HepG2 (cell line): ENCODE results near the gene FAM50A. TPM values are rescaled to one million over a fixed set of nuclear protein-coding genes. Genes with fewer than 3 reads are reported as not detected.

Experiments used
- ATAC-seq: fragments of 200-7000 bp; cut with Tn5 transposase; 3 replicates; pipeline ENCODE4 v1.9.1; 2020; ENCODE audit warnings: mild to moderate bottlenecking, moderate library complexity
- BruUV-seq: library from RNA; stranded (reverse); fragments of 400-500 nt; replicated peaks from 2 replicates; lab custom pipeline; 2021; lab: Mats Ljungman, UMichigan
- CTCF ChIA-PET: fragments of 300-600 bp; formaldehyde crosslinking; extraction: SDS; loops from one replicate; lab custom pipeline; 2021; ENCODE audit warnings: low total read pairs, inconsistent platforms, low intra/inter-chr PET ratio; lab: Yijun Ruan, JAX
- POLR2A ChIA-PET: fragments of 350-600 bp; sonication (Branson Sonifier 250); formaldehyde crosslinking; loops from one replicate; lab custom pipeline; 2020; ENCODE audit warnings: antibody characterized with exemption, inconsistent platforms; lab: Yijun Ruan, JAX
- DNase-seq: peaks from one replicate; pipeline ENCODE4 v3.0.0-alpha.2; 2015; ENCODE audit warnings: low spot score
- FAIRE-seq: peaks from 3 replicates; lab custom pipeline; 2011; peaks lifted over from hg19 to GRCh38; lab: Jason Lieb, UNC
- H2AFZ ChIP-seq: one replicate; pipeline ENCODE4 v1.6.1; 2011; ENCODE audit warnings: low read length, inconsistent platforms
- H3K27ac ChIP-seq: fragments of 300-600 bp; 3 replicates; pipeline ENCODE4 v1.8.0; 2011; ENCODE audit warnings: mixed run types, mild to moderate bottlenecking, mixed read lengths, low read length, inconsistent platforms; ENCODE audit not compliant: insufficient read depth; ENCODE audit errors: extremely low read length
- H3K27me3 ChIP-seq, 2 experiments: fragments of 200-600 bp in 1 of 2; 2 replicates in 1 of 2; 3 replicates in 1 of 2; pipeline versions ENCODE4 v1.6.0 to v1.8.0; 2011; ENCODE audit warnings: low read length in 2 of 2, mild to moderate bottlenecking in 2 of 2, moderate library complexity in 2 of 2, inconsistent platforms in 1 of 2; ENCODE audit not compliant: insufficient read depth in 2 of 2, control insufficient read depth in 1 of 2
- H3K36me3 ChIP-seq, 2 experiments: fragments of 200-600 bp in 1 of 2; replicated peaks in 1 of 2; 2 replicates in 1 of 2; 3 replicates in 1 of 2; pipeline versions ENCODE4 v1.5.1 to v1.8.0; 2011; ENCODE audit warnings: low read length in 2 of 2, inconsistent platforms in 1 of 2; ENCODE audit not compliant: insufficient read depth in 2 of 2, control insufficient read depth in 1 of 2
- H3K4me1 ChIP-seq: 2 replicates; pipeline ENCODE4 v1.5.1; 2012; ENCODE audit warnings: low read length, inconsistent platforms; ENCODE audit not compliant: insufficient read depth
- H3K4me2 ChIP-seq: 2 replicates; pipeline ENCODE4 v1.6.0; 2011; ENCODE audit warnings: low read depth, low read length, inconsistent platforms
- H3K4me3 ChIP-seq, 3 experiments: fragments of 200-600 bp in 1 of 3; sonication (generic), shearing (Covaris generic) in 1 of 3; replicated peaks in 1 of 3; 2 replicates each; pipeline ENCODE4 v1.5.1; 2011 to 2016; ENCODE audit warnings: low read length in 3 of 3, inconsistent platforms in 2 of 3, low read depth in 2 of 3, mild to moderate bottlenecking in 2 of 3, control low read depth in 1 of 3, mixed read lengths in 1 of 3; ENCODE audit not compliant: insufficient read depth in 1 of 3
- H3K79me2 ChIP-seq: one replicate; pipeline ENCODE4 v1.6.1; 2011; ENCODE audit warnings: low read length, inconsistent platforms; ENCODE audit not compliant: insufficient read depth
- H3K9ac ChIP-seq: 2 replicates; pipeline ENCODE4 v1.6.0; 2011; ENCODE audit warnings: mild to moderate bottlenecking, low read depth, low read length, inconsistent platforms; ENCODE audit not compliant: insufficient read depth
- H3K9me3 ChIP-seq: 2 replicates; pipeline ENCODE4 v1.5.1; 2012; ENCODE audit warnings: mild to moderate bottlenecking, low read length
- H4K20me1 ChIP-seq: 2 replicates; pipeline ENCODE4 v1.6.0; 2011; ENCODE audit warnings: inconsistent platforms, mild to moderate bottlenecking, low read length, moderate library complexity; ENCODE audit not compliant: insufficient read depth
- NBN ChIP-seq: fragments of 450-650 bp; conservative IDR thresholded peaks from 2 replicates; pipeline ENCODE4 v1.6.1; 2017
- PAWR ChIP-seq: sonication (generic); formaldehyde crosslinking; IDR thresholded peaks from 2 replicates; pipeline ENCODE4 v1.4.0; 2020; ENCODE audit warnings: missing genetic modification reagents, mild to moderate bottlenecking, borderline replicate concordance
- TARDBP ChIP-seq: sonication (generic); formaldehyde crosslinking; IDR thresholded peaks from 2 replicates; pipeline ENCODE4 v1.8.0; 2022; ENCODE audit warnings: mild to moderate bottlenecking, missing genetic modification reagents
- TGIF2 ChIP-seq: IDR thresholded peaks from 2 replicates; pipeline ENCODE4 v1.6.1; 2016; ENCODE audit warnings: control low read depth, missing compliant biosample characterization
- U2AF1 ChIP-seq: fragments of 200-400 bp; formaldehyde crosslinking; optimal IDR thresholded peaks from 2 replicates; pipeline ENCODE3; 2017; ENCODE audit warnings: mild to moderate bottlenecking, low read depth, low read length
- ZBTB1 ChIP-seq: sonication (generic); formaldehyde crosslinking; IDR thresholded peaks from 2 replicates; pipeline ENCODE4 v1.4.0; 2020; ENCODE audit warnings: missing genetic modification reagents, borderline replicate concordance
- ZFAT ChIP-seq: sonication (generic); formaldehyde crosslinking; conservative IDR thresholded peaks from 2 replicates; pipeline ENCODE4 v1.8.1; 2023; ENCODE audit warnings: missing genetic modification reagents, inconsistent platforms
- ZNF20 ChIP-seq: sonication (generic); formaldehyde crosslinking; IDR thresholded peaks from 2 replicates; pipeline ENCODE4 v1.4.0; 2020; ENCODE audit warnings: mild to moderate bottlenecking, moderate library complexity, missing genetic modification reagents
- ZNF441 ChIP-seq: sonication (generic); formaldehyde crosslinking; IDR thresholded peaks from 2 replicates; pipeline ENCODE4 v1.7.0; 2021; ENCODE audit warnings: missing genetic modification reagents, borderline replicate concordance
- ZNF704 ChIP-seq: sonication (generic); formaldehyde crosslinking; IDR thresholded peaks from 2 replicates; pipeline ENCODE4 v1.8.1; 2023; ENCODE audit warnings: mild to moderate bottlenecking, inconsistent platforms, moderate library complexity, missing genetic modification reagents, borderline replicate concordance
- WGBS: methylation state at CpG from one replicate; pipeline ENCODE4 v1.1.6; 2017; ENCODE audit warnings: low lambda C conversion rate; 5-methylcytosine and 5-hydroxymethylcytosine counted together
- in situ Hi-C: cut with HindIII; loops from 2 replicates; pipeline ENCODE4 v1.10.0; 2017; ENCODE audit warnings: low pct_unique_long_range_greater_than_20kb; ENCODE audit not compliant: extremely low pct_ligation_motif_present
- intact Hi-C: fragments of 100-400 bp; cut with micrococcal nuclease; formaldehyde crosslinking; loops from one replicate; pipeline ENCODE4 v1.10.0; 2022; ENCODE audit not compliant: unreplicated experiment
- polyA plus RNA-seq, 8 experiments: library from polyadenylated mRNA; depleted of rRNA in 3 of 8; stranded (reverse) in 7 of 8; unstranded in 1 of 8; fragments of >200 nt; fragmentation: Illumina TruSeq in 4 of 8; extraction: Trizol in 4 of 8; gene quantifications; 2 replicates each; pipeline versions ENCODE4 v1.2.1 to v1.2.3, GENCODE V29; 2011 to 2016; ENCODE audit warnings: low read depth in 4 of 8, missing spikeins in 1 of 8, mixed read lengths in 1 of 8; ENCODE audit not compliant: insufficient read depth in 1 of 8
- total RNA-seq, 5 experiments: library from RNA; depleted of rRNA; stranded (reverse); fragments of >200 nt; fragmentation: Illumina TruSeq; extraction: Trizol; gene quantifications; 2 replicates each; pipeline ENCODE4 v1.2.3, GENCODE V29; 2016; ENCODE audit warnings: low read depth in 1 of 5
- TF ChIP-seq, protein P1 (sequence below): sonication (generic); formaldehyde crosslinking; IDR thresholded peaks from 2 replicates; pipeline ENCODE4 v1.5.1; 2020; ENCODE audit warnings: missing genetic modification reagents, mild to moderate bottlenecking, borderline replicate concordance

The FAM50A gene
- total and polyA plus RNA-seq, 2 of the 13 experiments (the other 11 are each of a cell fraction or from before 2014, with no cell fraction given) = 30.7 to 40.7 TPM

DNA sequence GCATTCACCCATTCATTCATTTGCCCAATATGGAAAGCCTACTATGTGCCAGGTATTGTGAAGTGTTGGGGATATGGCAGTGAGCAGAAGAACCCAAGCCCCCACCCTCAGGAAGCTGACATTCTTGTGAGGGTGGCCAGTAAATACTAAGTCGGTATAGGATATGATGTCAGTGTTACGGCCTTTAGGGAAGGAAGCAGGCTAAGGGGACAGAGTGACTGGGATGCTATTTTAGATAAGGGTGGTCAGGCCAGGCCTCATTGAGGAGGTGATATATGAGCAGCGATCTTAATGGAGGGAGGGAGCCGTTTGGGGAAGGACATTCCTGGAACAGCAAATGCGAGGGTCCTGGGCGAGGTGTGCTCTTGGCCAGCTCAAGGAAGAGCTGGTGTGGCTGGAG, 13.5 kb upstream of the FAM50A start:
- Histone ChIP-seq H4K20me1 (no peaks in the 10 kb centered on the region), H3K27me3 (no peaks in the 10 kb centered on the region), H3K9ac (no peak overlapping the region), H3K4me3 (no peak overlapping the region), H3K27ac (no peak overlapping the region), H3K79me2 (peaks cover 15% of the 10 kb centered on the region), H3K4me2 (peak overlapping the region; percentile 3; the same call in 1 of the 2 replicates), H3K36me3 (no peaks in the 10 kb centered on the region; a peak in 2 of 5 replicates), H3K9me3 (no peaks in the 10 kb centered on the region), H3K4me1 (peaks cover 33% of the 10 kb centered on the region), H2AFZ (no peak overlapping the region)
- no TSS peak for BruUV-seq
- ChIA-PET POLR2A (interaction anchor here (1.3 to 3.4 kb wide), 2 partner anchors 20 to 32 kb away, joined by 3 to 24 read pairs; partner anchors contain the start of genes RPL10 and TAFAZZIN), CTCF (no interaction called here)
- TF ChIP-seq ZNF20 (CRISPR knock-in tag) (no peak), ZFAT (CRISPR knock-in tag) (no peak), U2AF1 (no peak), TARDBP (CRISPR knock-in tag) (no peak), PAWR (CRISPR knock-in tag) (no peak), TGIF2 (CRISPR knock-in tag) (no peak), ZBTB1 (CRISPR knock-in tag) (no peak), ZNF704 (CRISPR knock-in tag) (no peak), ZNF441 (no peak), NBN (no peak)
- TF ChIP-seq, protein P1, sequence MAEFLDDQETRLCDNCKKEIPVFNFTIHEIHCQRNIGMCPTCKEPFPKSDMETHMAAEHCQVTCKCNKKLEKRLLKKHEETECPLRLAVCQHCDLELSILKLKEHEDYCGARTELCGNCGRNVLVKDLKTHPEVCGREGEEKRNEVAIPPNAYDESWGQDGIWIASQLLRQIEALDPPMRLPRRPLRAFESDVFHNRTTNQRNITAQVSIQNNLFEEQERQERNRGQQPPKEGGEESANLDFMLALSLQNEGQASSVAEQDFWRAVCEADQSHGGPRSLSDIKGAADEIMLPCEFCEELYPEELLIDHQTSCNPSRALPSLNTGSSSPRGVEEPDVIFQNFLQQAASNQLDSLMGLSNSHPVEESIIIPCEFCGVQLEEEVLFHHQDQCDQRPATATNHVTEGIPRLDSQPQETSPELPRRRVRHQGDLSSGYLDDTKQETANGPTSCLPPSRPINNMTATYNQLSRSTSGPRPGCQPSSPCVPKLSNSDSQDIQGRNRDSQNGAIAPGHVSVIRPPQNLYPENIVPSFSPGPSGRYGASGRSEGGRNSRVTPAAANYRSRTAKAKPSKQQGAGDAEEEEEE (CRISPR knock-in tag) = no peak
- FAIRE-seq (no peak), DNase-seq (no peak), ATAC-seq (no peak)
- WGBS = 86% methylated on average over 6 of the region's 6 CpGs
- intact Hi-C loops (no loop called here), in situ Hi-C loops (no loop called here)
